ENCODE measurements around the gene TAX1BP3.

DNA sequence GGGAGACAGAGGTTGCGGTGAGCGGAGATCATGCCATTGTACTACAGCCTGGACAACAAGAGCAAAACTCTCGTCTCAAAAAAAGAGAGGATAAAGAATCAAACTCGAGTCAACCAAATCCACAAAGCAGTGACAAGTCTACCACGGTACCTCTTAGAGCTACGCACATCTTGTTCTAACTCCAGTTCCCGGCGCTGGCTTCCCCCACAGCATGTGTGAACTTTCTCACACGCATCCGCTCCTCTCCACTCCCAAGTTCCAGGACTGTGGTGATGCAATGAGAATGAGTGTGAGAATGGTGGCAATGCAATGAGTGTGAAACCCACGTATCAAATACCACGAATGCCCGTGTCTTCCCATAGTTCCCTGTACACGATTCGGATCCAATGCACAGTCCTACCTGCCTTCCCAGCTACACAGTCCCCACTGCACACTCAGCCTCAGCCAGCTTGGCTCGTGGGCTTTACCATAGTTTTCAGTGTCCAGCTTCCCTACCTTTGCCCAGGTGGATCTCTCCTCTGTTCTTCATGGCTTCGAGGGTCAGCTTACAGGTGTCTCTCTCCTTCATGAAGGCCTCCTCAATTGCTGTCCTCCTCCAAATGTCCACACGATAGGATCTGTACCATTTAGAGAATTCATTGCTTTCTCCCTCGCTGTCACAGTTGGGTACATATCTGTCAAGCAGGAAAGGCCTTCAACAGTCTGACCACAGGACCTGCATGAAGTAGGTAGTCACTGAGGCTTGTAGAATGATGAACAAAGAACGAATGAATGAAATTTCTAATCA, 36.7 kb upstream of the TAX1BP3 start:
- TF ChIP-seq USF1 (IDR thresholded peaks at IDR 0.05; ENCODE audit: borderline replicate concordance, low read depth) (no peak), EZH2phosphoT487 (IDR thresholded peaks at IDR 0.05; ENCODE audit: borderline replicate concordance, low read depth) (no peak), JUND (IDR thresholded peaks at IDR 0.05) (no peak), NFIC (IDR thresholded peaks at IDR 0.05; ENCODE audit: borderline replicate concordance) (no peak), ELF1 (IDR thresholded peaks at IDR 0.05) (no peak), EP300 (IDR thresholded peaks at IDR 0.05; ENCODE audit: borderline replicate concordance in 1 of 2, low read depth in 1 of 2, low read length in 1 of 2) (no peak), POLR2AphosphoS5 (IDR thresholded peaks at IDR 0.05; ENCODE audit: low read depth, low read length) (no peak), MXI1 (IDR thresholded peaks at IDR 0.05; ENCODE audit: low read depth, low read length) (no peak), TCF12 (IDR thresholded peaks at IDR 0.05) (no peak), GATA2 (CRISPR knock-in tag; IDR thresholded peaks at IDR 0.05) (no peak)
- TF ChIP-seq, protein P1, sequence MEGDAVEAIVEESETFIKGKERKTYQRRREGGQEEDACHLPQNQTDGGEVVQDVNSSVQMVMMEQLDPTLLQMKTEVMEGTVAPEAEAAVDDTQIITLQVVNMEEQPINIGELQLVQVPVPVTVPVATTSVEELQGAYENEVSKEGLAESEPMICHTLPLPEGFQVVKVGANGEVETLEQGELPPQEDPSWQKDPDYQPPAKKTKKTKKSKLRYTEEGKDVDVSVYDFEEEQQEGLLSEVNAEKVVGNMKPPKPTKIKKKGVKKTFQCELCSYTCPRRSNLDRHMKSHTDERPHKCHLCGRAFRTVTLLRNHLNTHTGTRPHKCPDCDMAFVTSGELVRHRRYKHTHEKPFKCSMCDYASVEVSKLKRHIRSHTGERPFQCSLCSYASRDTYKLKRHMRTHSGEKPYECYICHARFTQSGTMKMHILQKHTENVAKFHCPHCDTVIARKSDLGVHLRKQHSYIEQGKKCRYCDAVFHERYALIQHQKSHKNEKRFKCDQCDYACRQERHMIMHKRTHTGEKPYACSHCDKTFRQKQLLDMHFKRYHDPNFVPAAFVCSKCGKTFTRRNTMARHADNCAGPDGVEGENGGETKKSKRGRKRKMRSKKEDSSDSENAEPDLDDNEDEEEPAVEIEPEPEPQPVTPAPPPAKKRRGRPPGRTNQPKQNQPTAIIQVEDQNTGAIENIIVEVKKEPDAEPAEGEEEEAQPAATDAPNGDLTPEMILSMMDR (IDR thresholded peaks at IDR 0.05): no peak
